ENCODE results near the gene GTF3C1. TPM values are rescaled to one million over a fixed set of nuclear protein-coding genes. Genes with fewer than 3 reads are reported as not detected.

GTF3C1 gene
- polyA plus RNA-seq, 1 donor from 2014 or later, result 54.0 TPM

DNA sequence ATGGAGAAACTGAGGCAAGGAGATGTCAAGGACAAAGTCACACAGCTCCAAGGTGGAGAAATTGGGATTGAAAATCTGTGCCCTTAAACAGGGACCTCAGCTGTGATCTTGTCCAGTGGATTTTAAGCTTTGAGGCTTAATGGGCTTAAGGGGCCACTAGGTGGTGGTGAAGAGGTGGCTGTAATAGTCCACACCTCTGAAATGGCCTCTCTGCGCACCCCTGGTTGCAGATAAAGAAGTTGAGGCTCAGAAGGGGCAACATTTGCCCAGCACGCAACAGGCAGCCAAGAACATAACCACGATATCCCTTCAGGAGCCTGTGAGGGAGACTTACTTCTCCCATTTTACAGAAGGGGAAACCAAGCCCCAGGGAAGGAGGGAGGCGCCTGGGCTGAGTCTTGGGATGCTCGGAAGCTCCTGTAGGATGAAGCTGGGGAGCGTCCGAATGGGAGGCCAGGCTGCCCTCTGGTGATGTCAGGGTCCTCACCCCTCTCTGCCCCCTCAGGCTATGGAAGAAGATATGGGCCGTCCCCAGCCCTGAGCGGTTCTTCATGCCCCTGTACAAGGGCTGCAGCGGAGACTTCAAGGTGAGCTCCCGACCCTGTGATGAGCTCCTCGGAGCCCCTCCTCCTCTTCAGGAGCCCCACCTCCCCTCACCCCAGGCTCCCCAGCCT lies 104.1 kb downstream of the GTF3C1 start:
- Histone ChIP-seq H3K4me2 (ENCODE audit: low read length) (no peak overlapping the region), H3K79me2 (replicated peaks; ENCODE audit: insufficient read depth, low read length) (no peaks in the 10 kb centered on the region), H4K20me1 (ENCODE audit: insufficient read depth) (no peaks in the 10 kb centered on the region), H3K9me2 (ENCODE audit: insufficient read depth, low read length) (no peaks in the 10 kb centered on the region), H3K36me3 (ENCODE audit: insufficient read depth, low read length) (no peaks in the 10 kb centered on the region), H2AFZ (ENCODE audit: low read depth, low read length) (no peak overlapping the region), H3K9me3 (ENCODE audit: low read length) (no peaks in the 10 kb centered on the region), H3K27me3 (ENCODE audit: insufficient read depth, low read depth, low read length) (no peaks in the 10 kb centered on the region), H3K4me3 (ENCODE audit: low read length) (no peak overlapping the region), H3F3A (ENCODE audit: insufficient read depth, low read length, poor library complexity, severe bottlenecking) (no peaks in the 10 kb centered on the region), H3K9ac (ENCODE audit: low read length) (no peak overlapping the region), H3K27ac (ENCODE audit: low read length) (no peak overlapping the region)
- no peak for TF ChIP-seq SMC3 (conservative IDR thresholded peaks at IDR 0.05; ENCODE audit: poor library complexity)
- no peak for TF ChIP-seq MXI1 (conservative IDR thresholded peaks at IDR 0.05; ENCODE audit: poor library complexity, severe bottlenecking)
- no peak for TF ChIP-seq TAF1 (IDR thresholded peaks at IDR 0.05; ENCODE audit: low read depth)
- no peak for TF ChIP-seq EP300 (conservative IDR thresholded peaks at IDR 0.05; ENCODE audit: poor library complexity, severe bottlenecking)
- no peak for TF ChIP-seq REST (IDR thresholded peaks at IDR 0.05; ENCODE audit: borderline replicate concordance)
- TF ChIP-seq RAD21 (conservative IDR thresholded peaks at IDR 0.05), result no peak
- no peak for TF ChIP-seq EZH2 (IDR thresholded peaks at IDR 0.05; ENCODE audit: borderline replicate concordance, insufficient read depth, low read length, poor library complexity, severe bottlenecking)
- TF ChIP-seq POLR2AphosphoS5 (IDR thresholded peaks at IDR 0.05), result no peak
- TF ChIP-seq, protein P1, sequence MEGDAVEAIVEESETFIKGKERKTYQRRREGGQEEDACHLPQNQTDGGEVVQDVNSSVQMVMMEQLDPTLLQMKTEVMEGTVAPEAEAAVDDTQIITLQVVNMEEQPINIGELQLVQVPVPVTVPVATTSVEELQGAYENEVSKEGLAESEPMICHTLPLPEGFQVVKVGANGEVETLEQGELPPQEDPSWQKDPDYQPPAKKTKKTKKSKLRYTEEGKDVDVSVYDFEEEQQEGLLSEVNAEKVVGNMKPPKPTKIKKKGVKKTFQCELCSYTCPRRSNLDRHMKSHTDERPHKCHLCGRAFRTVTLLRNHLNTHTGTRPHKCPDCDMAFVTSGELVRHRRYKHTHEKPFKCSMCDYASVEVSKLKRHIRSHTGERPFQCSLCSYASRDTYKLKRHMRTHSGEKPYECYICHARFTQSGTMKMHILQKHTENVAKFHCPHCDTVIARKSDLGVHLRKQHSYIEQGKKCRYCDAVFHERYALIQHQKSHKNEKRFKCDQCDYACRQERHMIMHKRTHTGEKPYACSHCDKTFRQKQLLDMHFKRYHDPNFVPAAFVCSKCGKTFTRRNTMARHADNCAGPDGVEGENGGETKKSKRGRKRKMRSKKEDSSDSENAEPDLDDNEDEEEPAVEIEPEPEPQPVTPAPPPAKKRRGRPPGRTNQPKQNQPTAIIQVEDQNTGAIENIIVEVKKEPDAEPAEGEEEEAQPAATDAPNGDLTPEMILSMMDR (IDR thresholded peaks at IDR 0.05; ENCODE audit: poor library complexity, severe bottlenecking), result no peak

- H2AFZ ChIP-seq (ENCODE audit: low read depth, low read length), result no peak overlapping the region
- TF ChIP-seq EZH2 (IDR thresholded peaks at IDR 0.05; ENCODE audit: borderline replicate concordance, insufficient read depth, low read length, poor library complexity, severe bottlenecking) (no peak), REST (IDR thresholded peaks at IDR 0.05; ENCODE audit: borderline replicate concordance) (no peak), EP300 (conservative IDR thresholded peaks at IDR 0.05; ENCODE audit: poor library complexity, severe bottlenecking) (no peak), RAD21 (conservative IDR thresholded peaks at IDR 0.05) (no peak), MXI1 (conservative IDR thresholded peaks at IDR 0.05; ENCODE audit: poor library complexity, severe bottlenecking) (no peak), TAF1 (IDR thresholded peaks at IDR 0.05; ENCODE audit: low read depth) (no peak), POLR2AphosphoS5 (IDR thresholded peaks at IDR 0.05) (no peak), SMC3 (conservative IDR thresholded peaks at IDR 0.05; ENCODE audit: poor library complexity) (no peak)
- TF ChIP-seq, protein P1 (IDR thresholded peaks at IDR 0.05; ENCODE audit: poor library complexity, severe bottlenecking), result no peak
- H3K4me3 ChIP-seq (ENCODE audit: low read length), result no peak overlapping the region
- H3K36me3 ChIP-seq (ENCODE audit: insufficient read depth, low read length), result no peaks in the 10 kb centered on the region
- H3K9me2 ChIP-seq (ENCODE audit: insufficient read depth, low read length), result no peaks in the 10 kb centered on the region
- no peak overlapping the region for H3K27ac ChIP-seq (ENCODE audit: low read length)
- H3K9ac ChIP-seq (ENCODE audit: low read length), result no peak overlapping the region
- no peaks in the 10 kb centered on the region for H3F3A ChIP-seq (ENCODE audit: insufficient read depth, low read length, poor library complexity, severe bottlenecking)
- no peak overlapping the region for H3K4me2 ChIP-seq (ENCODE audit: low read length)
- no peaks in the 10 kb centered on the region for H3K27me3 ChIP-seq (ENCODE audit: insufficient read depth, low read depth, low read length)
- no peaks in the 10 kb centered on the region for H4K20me1 ChIP-seq (ENCODE audit: insufficient read depth)
- H3K9me3 ChIP-seq (ENCODE audit: low read length), result no peaks in the 10 kb centered on the region
- no peaks in the 10 kb centered on the region for H3K79me2 ChIP-seq (replicated peaks; ENCODE audit: insufficient read depth, low read length)
Measured at GRCh38 chr16:27444470-27444869, 105.2 kb downstream of the GTF3C1 start.
